Left colon (tissue), 2 donors: ENCODE measurements around the gene LRRC8D. TPM values are rescaled to one million over a fixed set of nuclear protein-coding genes. Genes with fewer than 3 reads are reported as not detected.
"Not testable (repeated sequence)": the region's sequence is repeated elsewhere in the genome, so short reads cannot be mapped to it uniquely, and the experiment has no call there.

Experiments
- ATAC-seq: fragments of 200-7000 bp; cut with Tn5 transposase; one replicate; pipeline ENCODE4 v1.9.1; 2020; ENCODE audit warnings: mild to moderate bottlenecking, moderate library complexity
- DNase-seq, 2 donors: peaks; one replicate each; pipeline ENCODE4 v3.0.0-alpha.2; 2020
- intact Hi-C, 2 donors: fragments of 100-400 bp; cut with DNase I in 1 of 2; cut with micrococcal nuclease in 1 of 2; formaldehyde crosslinking; loops; one replicate each; pipeline versions ENCODE4 v1.11.2 to v1.14.0; 2022; cut with DNase I, micrococcal nuclease
- total RNA-seq, 2 donors: library from RNA; stranded (reverse); fragmentation: NEBNext Ultra II Directional; extraction: Animal tissue kit (Norgen Biotek cat#: 25700); gene quantifications; one replicate each; pipeline ENCODE4 v1.2.1, GENCODE V29; 2021
- donor health status: DM: no; HTN: no; CAD: no.
- donor health status: DM: yes; HTN: yes; CAD: no.

Gene LRRC8D
- total RNA-seq, 2 donors from 2014 or later, result 36.6 to 48.0 TPM

DNA sequence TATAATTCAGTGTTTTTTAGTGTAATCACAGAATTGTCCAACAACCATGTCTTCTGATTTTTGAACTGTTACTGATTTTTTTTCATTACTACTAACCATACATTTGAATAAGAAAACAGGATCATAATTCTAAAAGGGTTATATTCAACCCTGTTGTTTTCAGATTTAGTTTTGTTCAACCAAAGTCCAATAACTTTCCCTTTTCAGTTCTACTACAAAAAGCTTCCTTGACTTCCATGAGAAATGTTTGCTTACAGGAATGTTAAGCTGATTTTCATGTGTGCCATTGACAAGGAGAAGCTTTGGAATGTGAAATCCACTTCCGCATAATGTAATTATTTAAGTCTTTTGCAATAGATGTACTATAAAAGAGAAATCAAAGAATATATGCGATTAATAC, 102.1 kb downstream of the LRRC8D start:
- DNase-seq, result no peak
- intact Hi-C loops, result no loop called here
- no peak for ATAC-seq

DNA sequence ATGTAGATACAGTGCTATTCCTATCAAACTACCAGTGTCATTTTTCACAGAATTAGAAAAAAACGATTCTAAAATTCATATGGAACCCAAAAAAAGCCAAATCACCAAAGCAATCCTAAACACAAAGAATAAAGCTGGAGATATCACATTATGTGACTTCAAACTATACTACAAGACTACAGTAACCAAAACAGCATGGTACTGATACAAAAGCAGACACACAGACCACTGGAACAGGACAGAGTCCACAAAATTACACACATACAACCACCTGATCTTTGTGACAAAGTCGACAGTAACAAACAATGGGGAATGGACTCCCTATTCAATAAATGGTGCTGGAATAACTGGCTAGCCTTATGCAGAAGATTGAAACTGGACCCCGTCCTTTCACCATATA, 102.7 kb downstream of the LRRC8D start:
- no peak for DNase-seq
- intact Hi-C loops, result no loop called here
- no peak for ATAC-seq

DNA sequence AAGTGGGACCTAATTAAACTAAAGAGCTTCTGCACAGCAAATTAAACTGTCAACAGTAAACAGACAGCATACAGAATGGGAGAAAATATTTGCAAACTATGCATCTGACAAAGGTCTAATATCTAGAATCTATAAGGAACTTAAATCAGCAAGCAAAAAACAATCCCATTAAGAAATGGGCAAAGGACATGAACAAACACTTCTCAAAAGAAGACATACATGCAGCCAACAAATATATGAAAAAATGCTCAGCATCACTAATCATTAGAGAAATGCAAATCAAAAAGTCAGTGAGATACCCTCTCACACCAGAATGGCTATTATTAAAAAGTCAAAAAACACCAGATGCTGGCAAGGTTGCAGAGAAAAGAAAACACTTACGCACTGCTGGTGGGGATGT, 103.2 kb downstream of the LRRC8D start:
- DNase-seq, ATAC-seq, intact Hi-C loops: not testable (repeated sequence)

DNA sequence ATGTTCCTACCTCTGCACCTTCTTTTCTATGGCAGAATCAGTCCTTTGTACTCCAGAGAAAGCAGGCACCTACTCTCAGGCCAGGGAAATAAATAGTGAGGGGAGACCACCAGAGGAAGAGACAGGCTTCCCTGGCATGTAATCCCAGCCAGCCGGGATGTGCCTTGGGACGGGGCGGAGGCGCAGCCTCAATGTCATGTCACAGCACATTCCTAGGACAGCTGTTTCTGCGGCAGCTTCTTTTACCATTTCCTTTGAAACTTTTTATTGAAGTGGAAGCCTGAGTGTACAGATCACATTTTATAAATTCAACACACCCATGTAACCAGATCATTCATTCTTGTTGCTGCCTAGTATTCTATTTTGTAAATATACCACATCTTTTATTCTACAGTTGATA, 106.2 kb downstream of the LRRC8D start:
- DNase-seq (no peak), ATAC-seq (no peak)
- intact Hi-C loops, result no loop called here

DNA sequence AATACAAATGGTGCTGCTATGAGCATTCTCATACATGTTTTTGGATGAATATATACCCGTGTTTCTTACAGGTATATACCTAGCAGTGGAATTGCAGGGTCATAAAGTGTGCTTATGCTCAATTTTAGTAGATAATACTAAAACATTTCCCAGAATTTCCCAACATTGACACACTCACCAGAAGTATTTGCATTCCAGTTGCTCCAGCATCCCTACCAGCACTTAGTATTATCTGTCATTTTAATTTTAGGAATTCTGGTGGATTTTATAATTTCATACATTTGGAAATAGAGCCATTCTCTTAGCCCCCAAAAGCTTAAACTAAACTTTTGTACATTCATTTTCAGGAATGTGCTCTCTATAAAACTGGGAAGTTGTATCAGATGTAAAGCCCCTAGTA, 106.6 kb downstream of the LRRC8D start:
- ATAC-seq (no peak), DNase-seq (no peak)
- intact Hi-C loops, result no loop called here

DNA sequence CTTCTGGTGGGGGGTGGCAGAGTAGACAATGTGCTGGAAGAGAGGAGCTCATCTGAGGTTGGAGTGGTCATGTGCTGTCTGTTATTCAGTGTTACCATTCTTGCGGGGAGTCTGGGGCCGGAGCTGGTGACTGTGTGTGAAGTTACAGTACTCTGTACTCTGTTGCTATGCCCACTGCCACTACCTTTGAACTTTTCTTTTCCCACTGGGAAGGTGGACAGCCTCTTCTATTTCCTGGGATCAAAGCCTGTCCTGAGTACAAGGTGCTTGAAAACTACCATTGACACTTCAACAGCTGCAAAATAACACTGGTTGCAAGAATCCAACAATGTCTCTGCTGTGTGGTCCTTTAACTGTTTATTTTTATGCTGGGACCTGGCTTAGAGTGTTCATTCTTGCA, 107.7 kb downstream of the LRRC8D start:
- intact Hi-C loops, result no loop called here
- ATAC-seq (no peak), DNase-seq (no peak)

DNA sequence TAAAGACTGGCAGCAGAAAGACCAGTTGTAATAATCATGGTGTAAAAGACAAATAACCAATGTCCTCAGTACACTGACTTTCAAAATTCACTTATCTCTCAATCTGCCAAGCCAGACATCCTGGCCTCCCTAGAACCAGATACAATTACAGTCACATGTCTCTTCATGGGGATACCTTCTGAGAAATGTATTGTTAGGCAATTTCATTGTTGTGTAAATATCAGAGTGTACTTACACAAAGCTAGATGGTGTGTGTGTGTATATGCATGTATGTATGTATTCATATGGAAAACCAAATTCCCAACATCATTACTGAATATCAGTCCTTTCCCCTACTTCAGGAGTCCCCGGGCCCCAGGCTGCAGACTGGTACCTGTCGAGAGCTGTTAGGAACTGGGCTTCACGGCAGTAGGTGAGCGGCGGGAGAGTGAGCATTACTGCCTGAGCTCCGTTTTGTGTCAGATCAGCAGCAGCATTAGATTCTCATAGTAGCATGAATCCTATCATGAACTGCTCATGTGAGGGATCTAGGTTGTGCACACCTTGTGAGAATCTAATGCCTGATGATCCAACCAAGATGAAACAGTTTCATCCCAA, 108.7 kb downstream of the LRRC8D start:
- no peak for ATAC-seq

DNA sequence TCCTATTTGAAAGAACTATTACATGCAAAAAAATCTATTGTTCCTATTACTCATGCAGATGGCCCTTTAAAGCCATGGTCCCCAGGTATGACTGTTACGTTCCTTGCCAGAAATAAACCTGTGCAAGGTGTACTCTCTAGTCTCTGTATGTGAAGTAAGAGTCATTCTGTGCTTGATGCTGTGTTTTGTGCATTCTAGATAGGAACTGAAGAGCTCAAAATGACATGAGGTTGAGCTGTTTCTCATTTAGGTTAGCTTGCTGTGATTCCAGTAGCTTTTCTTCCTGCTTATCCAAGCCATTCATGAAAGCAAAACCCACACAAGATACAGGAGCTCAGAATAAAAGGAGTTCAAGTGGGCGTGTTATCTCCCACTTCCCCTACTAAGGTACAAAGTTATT, 109.7 kb downstream of the LRRC8D start:
- intact Hi-C loops, result no loop called here
- no peak for ATAC-seq
- DNase-seq, result no peak

More for the DNA sequence above, 108.7 kb downstream of the LRRC8D start:
- intact Hi-C loops, result no loop called here
- no peak for DNase-seq

DNA sequence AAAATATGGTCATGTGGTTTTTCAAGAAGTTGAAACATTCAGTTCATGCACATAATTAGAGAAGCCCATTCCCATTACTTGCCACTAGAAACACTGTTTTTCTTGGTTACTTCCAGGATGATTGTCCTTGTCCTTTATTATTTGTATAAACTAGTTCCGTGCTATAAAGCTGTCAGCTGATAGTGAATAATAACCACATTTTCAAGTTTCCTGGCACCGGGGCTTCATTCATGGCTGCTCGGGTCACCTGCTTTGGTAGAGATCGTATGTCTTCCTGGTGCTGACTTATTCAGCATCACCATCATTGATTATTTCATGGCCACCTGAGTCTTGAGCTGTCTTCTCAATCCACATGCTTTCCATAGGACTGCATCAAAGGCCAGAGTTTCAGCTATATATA, 111.1 kb downstream of the LRRC8D start:
- intact Hi-C loops, result no loop called here
- no peak for ATAC-seq
- no peak for DNase-seq

DNA sequence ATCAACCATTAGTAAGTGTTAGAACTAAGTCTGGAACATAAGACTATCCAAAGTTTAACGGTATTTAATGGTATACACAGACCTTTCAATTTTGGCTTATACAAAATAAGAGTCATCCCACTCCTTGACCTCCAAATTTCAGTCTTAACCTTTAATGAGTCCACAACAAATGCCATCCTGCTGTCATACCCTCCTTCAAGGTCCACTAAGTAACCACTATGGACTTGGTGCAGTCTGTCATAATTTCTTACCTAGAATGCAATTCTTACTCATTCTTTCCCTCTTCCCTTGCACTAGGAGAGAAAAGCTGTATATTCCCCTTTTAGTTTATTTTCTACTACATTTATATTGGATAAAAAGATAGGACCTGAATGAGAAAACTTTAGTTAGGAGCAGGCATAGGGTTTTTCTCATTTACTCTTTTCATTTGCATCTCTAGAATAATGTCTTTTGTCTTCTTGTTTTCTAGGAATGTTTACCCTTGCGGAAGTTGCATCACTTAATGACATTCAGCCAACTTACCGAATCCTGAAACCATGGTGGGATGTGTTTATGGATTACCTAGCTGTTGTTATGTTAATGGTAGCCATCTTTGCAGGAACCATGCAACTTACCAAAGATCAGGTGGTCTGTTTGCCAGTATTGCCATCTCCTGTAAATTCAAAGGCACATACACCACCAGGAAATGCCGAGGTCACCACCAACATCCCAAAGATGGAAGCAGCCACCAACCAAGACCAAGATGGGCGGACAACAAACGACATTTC, 111.9 kb downstream of the LRRC8D start:
- DNase-seq (no peak), ATAC-seq (no peak)
- intact Hi-C loops, result no loop called here

DNA sequence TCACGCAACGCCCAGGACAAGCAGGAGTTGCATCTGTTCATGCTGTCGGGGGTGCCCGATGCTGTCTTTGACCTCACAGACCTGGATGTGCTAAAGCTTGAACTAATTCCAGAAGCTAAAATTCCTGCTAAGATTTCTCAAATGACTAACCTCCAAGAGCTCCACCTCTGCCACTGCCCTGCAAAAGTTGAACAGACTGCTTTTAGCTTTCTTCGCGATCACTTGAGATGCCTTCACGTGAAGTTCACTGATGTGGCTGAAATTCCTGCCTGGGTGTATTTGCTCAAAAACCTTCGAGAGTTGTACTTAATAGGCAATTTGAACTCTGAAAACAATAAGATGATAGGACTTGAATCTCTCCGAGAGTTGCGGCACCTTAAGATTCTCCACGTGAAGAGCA, 113.6 kb downstream of the LRRC8D start:
- DNase-seq (no peak), ATAC-seq (no peak)
- intact Hi-C loops, result no loop called here

DNA sequence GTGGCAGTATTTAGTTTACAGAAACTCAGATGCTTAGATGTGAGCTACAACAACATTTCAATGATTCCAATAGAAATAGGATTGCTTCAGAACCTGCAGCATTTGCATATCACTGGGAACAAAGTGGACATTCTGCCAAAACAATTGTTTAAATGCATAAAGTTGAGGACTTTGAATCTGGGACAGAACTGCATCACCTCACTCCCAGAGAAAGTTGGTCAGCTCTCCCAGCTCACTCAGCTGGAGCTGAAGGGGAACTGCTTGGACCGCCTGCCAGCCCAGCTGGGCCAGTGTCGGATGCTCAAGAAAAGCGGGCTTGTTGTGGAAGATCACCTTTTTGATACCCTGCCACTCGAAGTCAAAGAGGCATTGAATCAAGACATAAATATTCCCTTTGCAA, 114.4 kb downstream of the LRRC8D start:
- ATAC-seq (no peak), DNase-seq (no peak)
- intact Hi-C loops, result no loop called here

DNA sequence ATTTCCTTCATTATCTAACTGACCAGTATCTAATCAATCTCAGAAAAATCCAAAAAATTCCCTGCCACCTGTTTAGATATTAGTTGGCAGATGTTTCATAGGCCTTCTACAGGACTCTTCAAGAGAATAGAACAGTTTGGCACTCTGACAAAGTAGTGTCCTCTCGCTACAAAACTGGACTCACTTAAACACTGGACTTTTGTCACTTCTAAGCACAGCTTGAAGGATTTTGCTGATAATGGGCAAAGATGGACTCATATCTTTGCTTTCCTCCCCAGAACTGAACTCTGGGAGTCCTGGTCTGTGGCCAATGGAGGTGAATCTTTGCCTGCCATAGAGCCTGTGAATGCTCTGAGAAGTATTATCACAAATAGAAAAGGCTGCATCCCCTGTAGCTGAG, 115.9 kb downstream of the LRRC8D start:
- no peak for DNase-seq
- intact Hi-C loops, result no loop called here
- no peak for ATAC-seq

DNA sequence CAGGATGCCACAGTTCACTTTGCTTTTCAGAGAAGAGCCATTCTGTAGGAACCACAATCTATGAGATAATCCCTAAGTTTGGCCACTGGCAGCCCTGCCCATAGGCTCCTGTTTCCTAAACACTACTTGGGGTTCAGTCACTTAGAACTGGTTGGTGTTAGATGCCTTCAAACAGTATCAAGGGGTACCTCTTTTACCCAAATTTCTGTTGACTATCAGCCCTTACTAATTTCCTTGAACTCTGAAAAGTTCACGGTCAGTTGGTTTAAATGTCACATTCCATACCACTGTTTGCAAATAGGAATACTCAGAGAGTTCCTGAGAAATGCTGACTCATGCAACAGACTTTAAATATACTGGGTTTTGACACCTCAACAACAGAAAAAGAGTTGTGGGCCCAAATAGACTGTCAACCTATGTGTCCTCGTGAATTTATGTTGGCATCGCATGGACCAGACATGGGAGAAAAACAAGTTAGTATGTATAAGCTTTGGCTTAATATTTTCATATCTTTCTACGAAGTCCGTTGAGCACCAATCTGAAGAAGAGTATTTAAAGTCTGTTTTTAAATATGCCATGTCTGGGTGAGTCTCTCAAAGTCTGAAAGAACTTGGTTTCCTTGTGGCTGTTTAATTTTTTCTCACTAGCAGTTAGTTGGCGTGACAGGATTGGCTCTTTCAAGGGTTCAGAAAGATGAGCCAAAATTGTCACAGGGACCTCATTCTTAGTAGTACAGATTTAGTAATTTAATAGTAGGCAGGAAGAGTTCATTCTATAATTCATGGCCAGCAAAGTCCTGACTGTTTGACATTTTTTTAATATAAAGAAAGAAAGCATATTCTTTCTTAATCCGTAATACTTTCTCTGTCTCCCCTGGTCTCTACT, 117.6 kb downstream of the LRRC8D start:
- intact Hi-C loops, result no loop called here
- DNase-seq (no peak), ATAC-seq (no peak)

DNA sequence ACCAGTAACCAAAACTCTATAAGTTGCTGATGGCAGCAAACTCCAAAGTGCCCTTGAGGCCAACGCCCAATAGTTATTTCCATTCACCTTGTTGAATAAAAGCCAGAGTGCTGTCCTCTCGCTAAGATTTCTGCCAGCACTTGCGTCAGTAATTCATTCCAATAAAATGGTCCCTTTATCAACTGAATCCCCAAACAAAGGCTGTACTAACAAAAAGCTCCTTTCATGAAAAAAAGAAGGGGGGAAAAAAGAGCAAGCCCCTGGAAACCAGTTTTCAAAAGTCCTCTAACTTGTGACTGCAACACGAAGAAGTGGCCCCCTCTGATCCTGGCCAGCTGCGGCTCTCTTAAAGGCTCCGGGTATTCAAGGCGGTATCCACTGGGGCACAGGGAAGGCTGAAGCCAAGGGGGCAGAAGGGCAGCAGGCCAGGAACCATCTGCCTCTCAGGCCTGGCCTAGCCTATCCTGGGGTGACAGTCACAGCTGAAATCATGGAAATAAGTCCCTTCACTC, 118.3 kb downstream of the LRRC8D start:
- ATAC-seq (peak; percentile 38), DNase-seq (no peak)
- intact Hi-C loops, result no loop called here

DNA sequence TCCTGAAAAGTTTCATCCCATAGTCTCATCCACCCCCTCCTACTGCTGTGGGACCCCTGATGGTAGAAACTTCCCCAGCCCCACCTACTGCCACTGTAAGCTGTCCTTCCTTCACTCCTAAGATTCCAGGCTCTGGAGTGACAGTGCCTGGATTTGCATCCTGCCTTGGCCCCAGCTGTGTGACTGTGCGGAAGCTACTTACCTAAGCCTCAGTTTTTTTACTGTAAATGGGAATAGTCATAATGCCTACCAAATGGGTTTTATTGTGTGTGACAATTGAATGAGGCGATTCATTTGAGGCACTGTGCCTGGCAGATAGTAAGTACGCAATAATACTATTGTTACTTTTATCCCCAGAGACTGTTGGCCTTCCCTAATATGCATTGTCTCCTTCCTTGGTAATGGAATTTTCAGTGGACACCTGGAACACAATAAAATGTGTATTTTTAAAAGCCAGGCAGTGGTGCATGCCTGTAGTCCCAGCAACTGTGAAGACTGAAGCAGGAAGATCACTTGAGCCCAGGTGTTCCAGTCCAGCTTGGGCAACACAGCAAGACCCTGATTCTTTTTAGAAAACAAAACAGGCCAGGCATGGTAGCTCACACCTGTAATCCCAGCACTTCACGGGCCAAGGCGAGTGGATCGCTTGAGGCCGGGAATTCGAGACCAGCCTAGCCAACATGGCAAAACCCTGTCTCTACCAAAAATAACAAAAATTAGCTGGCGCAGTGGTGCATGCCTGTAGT, 119.0 kb downstream of the LRRC8D start:
- intact Hi-C loops, result no loop called here
- ATAC-seq (no peak), DNase-seq (no peak)

DNA sequence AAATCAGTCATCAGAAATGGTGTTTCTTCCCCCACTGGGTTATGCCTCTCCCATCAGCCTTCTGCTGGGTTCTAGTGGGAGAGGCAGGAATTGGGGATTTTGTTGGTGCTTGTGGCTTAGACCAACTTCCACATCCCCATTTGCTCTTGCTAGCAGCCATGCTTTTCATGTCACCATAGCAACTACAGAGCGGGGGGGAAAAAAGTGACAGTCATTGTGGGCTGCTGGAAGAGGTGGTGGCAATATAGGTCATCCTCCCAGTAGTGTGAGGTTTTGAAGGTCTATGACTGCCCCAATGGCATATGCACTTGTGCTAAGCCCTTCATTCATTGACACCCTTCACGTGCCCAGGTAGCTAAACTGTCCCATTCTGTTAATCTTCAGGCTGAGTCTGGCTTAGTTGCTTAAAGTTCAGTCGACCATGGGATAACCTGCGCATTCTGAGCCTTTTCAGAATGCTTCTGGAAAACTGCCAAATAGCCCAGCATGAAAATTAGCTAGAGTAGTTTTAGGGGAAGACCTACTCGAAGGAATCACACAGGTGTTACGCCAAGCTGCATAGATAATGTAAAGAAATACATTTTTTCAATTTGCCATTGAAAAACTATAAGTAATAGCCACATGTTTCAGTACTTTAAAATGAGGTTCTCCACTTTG, 120.4 kb downstream of the LRRC8D start:
- DNase-seq (no peak), ATAC-seq (no peak)
- intact Hi-C loops, result no loop called here

DNA sequence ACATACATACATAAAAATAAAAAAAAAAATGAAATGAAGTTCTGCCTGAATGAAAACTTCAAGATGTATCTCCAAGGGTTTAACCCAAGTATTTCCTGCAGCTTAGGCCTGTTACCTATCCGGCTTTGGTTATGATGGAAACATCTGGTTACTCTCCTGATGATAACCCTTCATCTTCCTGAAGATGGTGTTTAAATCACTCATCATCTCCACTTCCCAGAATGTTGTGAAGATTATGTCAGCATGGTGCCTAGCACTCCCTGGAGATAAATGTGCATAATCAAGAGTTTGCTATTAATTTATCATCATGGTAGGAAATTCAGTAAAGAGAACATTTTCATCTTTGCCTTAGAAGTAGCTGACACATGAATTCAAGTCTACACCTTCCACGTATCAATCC, 121.2 kb downstream of the LRRC8D start:
- no peak for ATAC-seq

More for the DNA sequence above, 121.2 kb downstream of the LRRC8D start:
- DNase-seq, result no peak
- intact Hi-C loops, result no loop called here
